ENCODE data around the gene CIDEA.

The CIDEA gene

GRCh38 chr18:12233378-12233777 is 20.8 kb upstream of the CIDEA start:
- Histone ChIP-seq H3K9me3 (ENCODE audit: insufficient read depth, low read length) (no peaks in the 10 kb centered on the region), H3K36me3 (replicated peaks; ENCODE audit: low read depth, low read length) (no peaks in the 10 kb centered on the region), H3K4me1 (ENCODE audit: low read length) (peaks cover 14% of the 10 kb centered on the region), H3K4me2 (ENCODE audit: low read length) (no peak overlapping the region), H3K27me3 (ENCODE audit: low read depth, low read length) (peaks cover 1% of the 10 kb centered on the region; the same call in 1 of the 2 replicates), H3K27ac (ENCODE audit: low read length) (no peak overlapping the region), H2AFZ (ENCODE audit: low read depth, low read length) (no peak overlapping the region), H3K9ac (ENCODE audit: low read length) (no peak overlapping the region), H3K79me2 (ENCODE audit: low read length) (no peaks in the 10 kb centered on the region), H4K20me1 (ENCODE audit: insufficient read depth, low read length) (no peaks in the 10 kb centered on the region), H3K4me3 (ENCODE audit: low read length) (no peak overlapping the region)
- TF ChIP-seq EZH2phosphoT487 (IDR thresholded peaks at IDR 0.05; ENCODE audit: low read depth): no peak
- no peak for TF ChIP-seq CTCF (IDR thresholded peaks at IDR 0.05; ENCODE audit: low read depth, low read length)

DNA sequence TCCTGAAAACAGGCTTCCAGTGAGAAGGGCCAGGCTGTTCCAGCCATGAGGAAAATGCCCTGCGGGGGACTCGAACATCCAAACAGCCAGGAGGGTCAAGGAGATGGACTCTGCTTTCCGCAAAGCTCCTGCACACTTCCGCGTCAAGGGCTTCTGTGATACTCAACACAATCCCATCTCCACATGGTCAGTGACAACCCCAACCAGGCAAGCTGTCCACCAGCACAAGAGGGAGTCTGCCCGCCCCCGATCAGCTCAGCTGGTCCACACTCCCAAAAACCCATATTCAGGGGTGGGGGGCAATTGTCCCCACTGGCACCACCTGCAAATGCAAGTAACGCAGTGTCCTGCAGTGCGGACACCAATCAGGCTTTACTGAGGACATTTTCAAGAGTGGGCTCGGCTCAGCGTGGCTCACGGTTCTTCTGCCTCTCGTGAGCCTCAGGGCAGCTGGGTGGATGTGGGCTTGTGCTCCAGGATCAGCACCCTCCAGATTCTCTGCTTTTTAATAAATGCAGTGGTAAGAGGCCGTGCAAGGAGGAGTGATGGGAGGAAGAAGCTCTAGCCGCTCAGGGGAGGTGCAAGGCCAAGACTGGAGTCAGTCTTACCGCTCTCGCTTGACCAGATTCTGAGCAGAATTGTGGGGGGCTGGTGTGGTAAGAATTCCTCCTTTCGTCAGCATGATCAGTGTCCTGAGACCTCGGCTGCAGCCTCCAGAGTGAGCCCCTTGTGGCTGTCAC is 19.5 kb upstream of the CIDEA start:
- Histone ChIP-seq H3K4me2 (ENCODE audit: low read length) (no peak overlapping the region), H3K4me3 (ENCODE audit: low read length) (no peak overlapping the region)

GRCh38 chr18:12236141-12236540 is 18.0 kb upstream of the CIDEA start:
- Histone ChIP-seq H3K4me1 (ENCODE audit: low read length) (peaks cover 12% of the 10 kb centered on the region), H3K9me3 (ENCODE audit: insufficient read depth, low read length) (no peaks in the 10 kb centered on the region), H2AFZ (ENCODE audit: low read depth, low read length) (no peak overlapping the region), H3K36me3 (replicated peaks; ENCODE audit: low read depth, low read length) (no peaks in the 10 kb centered on the region), H3K4me3 (ENCODE audit: low read length) (no peak overlapping the region), H3K79me2 (ENCODE audit: low read length) (no peaks in the 10 kb centered on the region), H3K27ac (ENCODE audit: low read length) (no peak overlapping the region), H4K20me1 (ENCODE audit: insufficient read depth, low read length) (no peaks in the 10 kb centered on the region), H3K27me3 (ENCODE audit: low read depth, low read length) (peaks cover 22% of the 10 kb centered on the region), H3K4me2 (ENCODE audit: low read length) (no peak overlapping the region), H3K9ac (ENCODE audit: low read length) (no peak overlapping the region)
- TF ChIP-seq EZH2phosphoT487 (IDR thresholded peaks at IDR 0.05; ENCODE audit: low read depth) (no peak), CTCF (IDR thresholded peaks at IDR 0.05; ENCODE audit: low read depth, low read length) (no peak)

More for the DNA sequence above, 19.5 kb upstream of the CIDEA start:
- Histone ChIP-seq H3K36me3 (replicated peaks; ENCODE audit: low read depth, low read length) (no peaks in the 10 kb centered on the region), H2AFZ (ENCODE audit: low read depth, low read length) (no peak overlapping the region), H3K9me3 (ENCODE audit: insufficient read depth, low read length) (no peaks in the 10 kb centered on the region), H3K27me3 (ENCODE audit: low read depth, low read length) (peaks cover 13% of the 10 kb centered on the region), H3K4me1 (ENCODE audit: low read length) (peaks cover 12% of the 10 kb centered on the region), H3K79me2 (ENCODE audit: low read length) (no peaks in the 10 kb centered on the region), H4K20me1 (ENCODE audit: insufficient read depth, low read length) (no peaks in the 10 kb centered on the region), H3K27ac (ENCODE audit: low read length) (no peak overlapping the region), H3K9ac (ENCODE audit: low read length) (no peak overlapping the region)
- no peak for TF ChIP-seq CTCF (IDR thresholded peaks at IDR 0.05; ENCODE audit: low read depth, low read length)
- TF ChIP-seq EZH2phosphoT487 (IDR thresholded peaks at IDR 0.05; ENCODE audit: low read depth): no peak

GRCh38 chr18:12236934-12237832 is 17.0 kb upstream of the CIDEA start:
- H3K4me3 ChIP-seq (ENCODE audit: low read length): peak overlapping the region; percentile 81
- no peaks in the 10 kb centered on the region for H3K79me2 ChIP-seq (ENCODE audit: low read length)
- peaks cover 29% of the 10 kb centered on the region for H3K27me3 ChIP-seq (ENCODE audit: low read depth, low read length)
- no peak overlapping the region for H3K27ac ChIP-seq (ENCODE audit: low read length)
- no peaks in the 10 kb centered on the region for H3K36me3 ChIP-seq (replicated peaks; ENCODE audit: low read depth, low read length)
- no peaks in the 10 kb centered on the region for H3K9me3 ChIP-seq (ENCODE audit: insufficient read depth, low read length)
- peak overlapping the region; percentile 93 for H2AFZ ChIP-seq (ENCODE audit: low read depth, low read length)
- H3K4me2 ChIP-seq (ENCODE audit: low read length): peak overlapping the region; percentile 99
- H3K4me1 ChIP-seq (ENCODE audit: low read length): peaks cover 12% of the 10 kb centered on the region
- H3K9ac ChIP-seq (ENCODE audit: low read length): peak overlapping the region; percentile 65
- H4K20me1 ChIP-seq (ENCODE audit: insufficient read depth, low read length): no peaks in the 10 kb centered on the region
- TF ChIP-seq EZH2phosphoT487 (IDR thresholded peaks at IDR 0.05; ENCODE audit: low read depth) (no peak), CTCF (IDR thresholded peaks at IDR 0.05; ENCODE audit: low read depth, low read length) (peak; percentile 89)

All from OCI-LY3 (cell line).